Measurements from ENCODE around the gene CORT.
A peak's percentile ranks its signal among the peaks of the same experiment; 100 is the strongest.
"Not testable (repeated sequence)": the region's sequence is repeated elsewhere in the genome, so short reads cannot be mapped to it uniquely, and the experiment has no call there.

CORT gene

GRCh38 chr1:10449751-10450150 lies at the start of gene CORT:
Gene CORT, plus strand, starts transcription at chr1:10450031. Its CDS starts 193 bp downstream, at chr1:10450224.
- Mint-ChIP-seq H3K27me3 (no peaks in the 10 kb centered on the region), H3K27ac (ENCODE audit: low read depth) (no peak within 1 kb of the TSS), H3K9me3 (no peaks in the 10 kb centered on the region), H3K4me3 (no peak within 1 kb of the TSS), H3K36me3 (ENCODE audit: insufficient read depth) (no peaks in the 10 kb centered on the region), H3K4me1 (no peaks in the 10 kb centered on the region)
- no peak for DNase-seq (ENCODE audit: low spot score in 2 of 2)
- ATAC-seq (replicated peaks; ENCODE audit: extremely low read depth, poor library complexity, severe bottlenecking): no peak

GRCh38 chr1:10401281-10401680 lies 48.5 kb upstream of the CORT start:
- H3K27ac Mint-ChIP-seq (ENCODE audit: low read depth): no peak overlapping the region
- peaks cover 19% of the 10 kb centered on the region for H3K36me3 Mint-ChIP-seq (ENCODE audit: insufficient read depth)
- no peaks in the 10 kb centered on the region for H3K27me3 Mint-ChIP-seq
- H3K9me3 Mint-ChIP-seq: no peaks in the 10 kb centered on the region
- no peak overlapping the region for H3K4me3 Mint-ChIP-seq
- ATAC-seq (replicated peaks; ENCODE audit: extremely low read depth, poor library complexity, severe bottlenecking) (no peak), DNase-seq (ENCODE audit: low spot score in 2 of 2) (no peak)
- H3K4me1 Mint-ChIP-seq: peaks cover 11% of the 10 kb centered on the region

- Mint-ChIP-seq H3K27me3 (no peaks in the 10 kb centered on the region), H3K4me3 (no peak overlapping the region), H3K27ac (ENCODE audit: low read depth) (no peak overlapping the region), H3K36me3 (ENCODE audit: insufficient read depth) (peaks cover 27% of the 10 kb centered on the region), H3K9me3 (no peaks in the 10 kb centered on the region), H3K4me1 (peaks cover 11% of the 10 kb centered on the region)
- ATAC-seq (replicated peaks; ENCODE audit: extremely low read depth, poor library complexity, severe bottlenecking): no peak
- no peak for DNase-seq (ENCODE audit: low spot score in 2 of 2)
These were observed 47.0 kb upstream of the CORT start for GRCh38 chr1:10402729-10403274.

GRCh38 chr1:10407201-10407600 lies 42.6 kb upstream of the CORT start:
- H3K27me3 Mint-ChIP-seq: no peaks in the 10 kb centered on the region
- DNase-seq (ENCODE audit: low spot score in 2 of 2) (no peak), ATAC-seq (replicated peaks; ENCODE audit: extremely low read depth, poor library complexity, severe bottlenecking) (no peak)
- no peak overlapping the region for H3K4me3 Mint-ChIP-seq
- H3K27ac Mint-ChIP-seq (ENCODE audit: low read depth): no peak overlapping the region
- no peaks in the 10 kb centered on the region for H3K4me1 Mint-ChIP-seq
- H3K9me3 Mint-ChIP-seq: no peaks in the 10 kb centered on the region
- peaks cover 36% of the 10 kb centered on the region for H3K36me3 Mint-ChIP-seq (ENCODE audit: insufficient read depth)

GRCh38 chr1:10415211-10415930 lies 34.5 kb upstream of the CORT start:
- Mint-ChIP-seq H3K36me3 (ENCODE audit: insufficient read depth) (peaks cover 51% of the 10 kb centered on the region), H3K9me3 (no peaks in the 10 kb centered on the region), H3K4me1 (no peaks in the 10 kb centered on the region), H3K4me3 (no peak overlapping the region), H3K27me3 (no peaks in the 10 kb centered on the region), H3K27ac (ENCODE audit: low read depth) (peak overlapping the region; percentile 55)
- ATAC-seq (replicated peaks; ENCODE audit: extremely low read depth, poor library complexity, severe bottlenecking): no peak
- DNase-seq (ENCODE audit: low spot score in 2 of 2): no peak

GRCh38 chr1:10415967-10416366 lies 33.9 kb upstream of the CORT start:
- not testable (repeated sequence) for H3K27ac Mint-ChIP-seq (ENCODE audit: low read depth); H3K4me1 Mint-ChIP-seq; DNase-seq (ENCODE audit: low spot score in 2 of 2); ATAC-seq (replicated peaks; ENCODE audit: extremely low read depth, poor library complexity, severe bottlenecking); H3K27me3 Mint-ChIP-seq; H3K9me3 Mint-ChIP-seq; H3K4me3 Mint-ChIP-seq
- H3K36me3 Mint-ChIP-seq (ENCODE audit: insufficient read depth): peaks cover 52% of the 10 kb centered on the region

GRCh38 chr1:10418741-10419140 lies 31.1 kb upstream of the CORT start:
- peaks cover 36% of the 10 kb centered on the region for H3K36me3 Mint-ChIP-seq (ENCODE audit: insufficient read depth)
- not testable (repeated sequence) for H3K4me3 Mint-ChIP-seq; ATAC-seq (replicated peaks; ENCODE audit: extremely low read depth, poor library complexity, severe bottlenecking); H3K9me3 Mint-ChIP-seq; H3K4me1 Mint-ChIP-seq; H3K27me3 Mint-ChIP-seq; DNase-seq (ENCODE audit: low spot score in 2 of 2); H3K27ac Mint-ChIP-seq (ENCODE audit: low read depth)

- H3K27ac Mint-ChIP-seq (ENCODE audit: low read depth): no peak overlapping the region
- no peaks in the 10 kb centered on the region for H3K4me1 Mint-ChIP-seq
- no peak overlapping the region for H3K4me3 Mint-ChIP-seq
- no peaks in the 10 kb centered on the region for H3K27me3 Mint-ChIP-seq
- peaks cover 33% of the 10 kb centered on the region for H3K36me3 Mint-ChIP-seq (ENCODE audit: insufficient read depth)
- no peak for DNase-seq (ENCODE audit: low spot score in 2 of 2)
- no peak for ATAC-seq (replicated peaks; ENCODE audit: extremely low read depth, poor library complexity, severe bottlenecking)
- H3K9me3 Mint-ChIP-seq: no peaks in the 10 kb centered on the region
These were observed 30.5 kb upstream of the CORT start for GRCh38 chr1:10419351-10419750.

- Mint-ChIP-seq H3K36me3 (ENCODE audit: insufficient read depth) (peaks cover 29% of the 10 kb centered on the region), H3K27me3 (no peaks in the 10 kb centered on the region), H3K4me1 (no peaks in the 10 kb centered on the region), H3K4me3 (no peak overlapping the region), H3K27ac (ENCODE audit: low read depth) (no peak overlapping the region), H3K9me3 (no peaks in the 10 kb centered on the region)
- DNase-seq (ENCODE audit: low spot score in 2 of 2): no peak
- ATAC-seq (replicated peaks; ENCODE audit: extremely low read depth, poor library complexity, severe bottlenecking): no peak
These were observed 28.2 kb upstream of the CORT start for GRCh38 chr1:10421637-10422036.

- Mint-ChIP-seq H3K9me3 (no peaks in the 10 kb centered on the region), H3K4me1 (no peaks in the 10 kb centered on the region), H3K36me3 (ENCODE audit: insufficient read depth) (peaks cover 13% of the 10 kb centered on the region), H3K27ac (ENCODE audit: low read depth) (no peak overlapping the region), H3K27me3 (no peaks in the 10 kb centered on the region), H3K4me3 (no peak overlapping the region)
- no peak for DNase-seq (ENCODE audit: low spot score in 2 of 2)
- ATAC-seq (replicated peaks; ENCODE audit: extremely low read depth, poor library complexity, severe bottlenecking): no peak
These were observed 25.8 kb upstream of the CORT start for GRCh38 chr1:10424034-10424433.

GRCh38 chr1:10424651-10425050 lies 25.2 kb upstream of the CORT start:
- no peak for ATAC-seq (replicated peaks; ENCODE audit: extremely low read depth, poor library complexity, severe bottlenecking)
- H3K4me1 Mint-ChIP-seq: no peaks in the 10 kb centered on the region
- no peak for DNase-seq (ENCODE audit: low spot score in 2 of 2)
- no peaks in the 10 kb centered on the region for H3K9me3 Mint-ChIP-seq
- H3K27me3 Mint-ChIP-seq: no peaks in the 10 kb centered on the region
- H3K36me3 Mint-ChIP-seq (ENCODE audit: insufficient read depth): peaks cover 8% of the 10 kb centered on the region
- H3K27ac Mint-ChIP-seq (ENCODE audit: low read depth): no peak overlapping the region
- no peak overlapping the region for H3K4me3 Mint-ChIP-seq

GRCh38 chr1:10425826-10426534 lies 23.9 kb upstream of the CORT start:
- not testable (repeated sequence) for H3K4me1 Mint-ChIP-seq

GRCh38 chr1:10426535-10426848 lies 23.3 kb upstream of the CORT start:
- not testable (repeated sequence) for H3K27ac Mint-ChIP-seq (ENCODE audit: low read depth); DNase-seq (ENCODE audit: low spot score in 2 of 2); H3K9me3 Mint-ChIP-seq; H3K36me3 Mint-ChIP-seq (ENCODE audit: insufficient read depth); H3K4me1 Mint-ChIP-seq; H3K27me3 Mint-ChIP-seq; H3K4me3 Mint-ChIP-seq; ATAC-seq (replicated peaks; ENCODE audit: extremely low read depth, poor library complexity, severe bottlenecking)

More at GRCh38 chr1:10425826-10426534, 23.9 kb upstream of the CORT start:
- not testable (repeated sequence) for ATAC-seq (replicated peaks; ENCODE audit: extremely low read depth, poor library complexity, severe bottlenecking); H3K27ac Mint-ChIP-seq (ENCODE audit: low read depth); H3K36me3 Mint-ChIP-seq (ENCODE audit: insufficient read depth); H3K27me3 Mint-ChIP-seq; H3K4me3 Mint-ChIP-seq; H3K9me3 Mint-ChIP-seq; DNase-seq (ENCODE audit: low spot score in 2 of 2)

Measured in central memory CD8-positive, alpha-beta T cell (primary cell).